Measurements from ENCODE around the gene SCUBE1. TPM values are rescaled to one million over a fixed set of nuclear protein-coding genes. Genes with fewer than 3 reads are reported as not detected.
A peak's percentile ranks its signal among the peaks of the same experiment; 100 is the strongest.
"Not testable (repeated sequence)": the region's sequence is repeated elsewhere in the genome, so short reads cannot be mapped to it uniquely, and the experiment has no call there.

SCUBE1 gene
- total RNA-seq, 1 experiment from 2014 or later: 28.9 TPM

DNA sequence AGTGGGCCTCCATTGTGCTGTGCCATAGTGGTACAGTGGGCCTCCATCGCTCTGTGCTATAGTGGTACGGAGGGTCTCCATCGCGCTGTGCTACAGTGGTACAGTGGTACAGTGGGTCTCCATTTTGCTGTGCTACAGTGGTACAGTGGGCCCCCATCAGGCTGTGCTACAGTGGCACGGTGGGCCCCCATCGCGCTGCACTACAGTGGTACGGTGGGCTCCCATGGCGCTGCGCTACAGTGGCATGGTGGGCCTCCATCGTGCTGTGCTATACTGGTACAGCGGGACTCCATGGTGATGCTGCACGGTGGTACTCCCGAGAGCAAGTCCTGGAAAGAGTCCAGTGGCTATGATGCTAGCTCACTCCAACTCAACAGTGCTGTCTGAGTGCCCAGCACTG, 51.8 kb downstream of the SCUBE1 start:
- no peak for DNase-seq (ENCODE audit: low spot score)
- in situ Hi-C loops (cut with HindIII; ENCODE audit: low sequenced_read_pairs): no loop called here

DNA sequence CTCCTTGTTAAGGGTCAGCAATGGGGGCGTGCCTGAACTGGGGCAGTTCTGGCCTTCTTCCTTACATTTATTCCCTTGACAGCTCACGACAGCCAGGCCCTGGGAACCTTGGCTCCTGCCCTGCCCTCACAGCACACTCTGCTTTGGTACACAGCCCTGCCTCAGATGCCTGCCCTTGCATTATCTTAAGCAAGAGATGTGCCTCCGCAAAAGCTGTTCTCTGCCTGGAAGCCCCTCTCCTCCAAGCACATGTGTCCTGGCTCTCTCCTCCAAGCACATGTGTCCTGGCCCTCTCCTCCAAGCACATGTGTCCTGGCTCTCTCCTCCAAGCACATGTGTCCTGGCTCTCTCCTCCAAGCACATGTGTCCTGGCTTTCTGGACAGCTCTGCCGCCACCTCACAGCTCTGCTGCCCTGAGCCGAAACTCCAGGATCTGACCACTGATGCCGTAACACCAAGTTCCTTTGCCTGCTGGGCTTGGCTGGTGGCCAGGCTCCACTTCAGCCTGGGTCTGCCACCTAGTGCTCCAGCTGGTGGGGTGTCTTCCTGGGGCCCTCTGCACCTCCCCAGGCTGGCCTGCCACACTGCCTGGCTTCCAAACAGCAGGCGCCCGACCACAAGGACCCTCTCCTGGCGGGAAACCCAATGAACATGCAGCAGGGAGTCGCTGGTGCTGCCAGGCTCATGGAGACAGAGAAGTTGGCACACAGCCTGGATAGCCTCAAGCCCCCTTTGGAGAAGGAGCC, 53.0 kb downstream of the SCUBE1 start:
- no peak for DNase-seq (ENCODE audit: low spot score)
- in situ Hi-C loops (cut with HindIII; ENCODE audit: low sequenced_read_pairs): no loop called here

DNA sequence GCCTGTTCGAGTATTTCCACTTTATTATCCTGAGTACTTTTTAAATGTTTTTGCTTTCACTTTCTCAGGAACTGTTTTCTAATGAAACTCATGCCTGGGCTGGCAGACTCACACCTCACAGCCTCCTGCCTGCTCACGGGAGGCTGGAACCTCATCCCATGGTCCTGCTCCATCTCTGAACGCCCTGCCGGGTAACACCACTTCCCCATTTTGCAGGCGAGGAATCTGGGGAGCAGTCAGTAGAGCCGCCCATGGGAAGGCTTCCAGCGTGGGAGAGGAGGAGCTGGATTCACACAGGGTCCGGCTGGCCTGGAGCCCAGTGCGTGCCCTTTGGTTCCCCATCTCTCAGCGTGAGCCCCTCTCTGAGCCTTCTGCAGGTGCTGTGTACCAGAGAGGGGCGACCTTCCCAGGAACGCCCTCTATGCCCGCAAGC, 53.6 kb downstream of the SCUBE1 start:
- no peak for DNase-seq (ENCODE audit: low spot score)
- in situ Hi-C loops (cut with HindIII; ENCODE audit: low sequenced_read_pairs): no loop called here

DNA sequence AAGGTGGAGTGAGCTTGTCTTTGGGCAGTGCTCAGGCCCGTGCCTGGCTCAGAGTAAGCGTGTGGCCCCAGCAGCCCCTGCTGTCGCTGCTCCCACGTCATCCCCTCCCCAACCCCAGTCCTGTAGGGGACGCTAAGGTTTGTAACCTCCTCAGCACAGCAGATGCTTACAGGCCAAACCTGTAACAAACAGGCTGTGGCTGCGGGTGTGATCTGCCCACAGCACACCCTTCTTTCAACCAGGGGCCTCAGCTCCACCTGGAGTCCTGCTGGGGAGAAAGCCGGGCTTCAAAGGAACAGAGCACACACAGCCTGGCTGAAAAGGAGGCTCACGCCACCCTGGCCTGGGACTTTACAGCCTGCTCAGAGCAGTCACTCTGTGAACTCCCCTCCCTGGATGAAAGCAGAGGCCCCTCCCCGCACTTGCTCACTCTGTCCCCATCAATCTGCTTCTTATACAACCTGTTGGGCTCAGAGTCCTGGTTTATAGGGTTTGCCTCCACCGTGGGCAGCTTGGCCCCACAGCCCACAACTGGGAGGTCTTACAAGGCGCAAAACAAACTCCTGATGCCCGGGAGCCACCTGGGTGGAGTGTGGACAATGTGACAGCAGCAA, 54.3 kb downstream of the SCUBE1 start:
- DNase-seq (ENCODE audit: low spot score): no peak
- in situ Hi-C loops (cut with HindIII; ENCODE audit: low sequenced_read_pairs): no loop called here

DNA sequence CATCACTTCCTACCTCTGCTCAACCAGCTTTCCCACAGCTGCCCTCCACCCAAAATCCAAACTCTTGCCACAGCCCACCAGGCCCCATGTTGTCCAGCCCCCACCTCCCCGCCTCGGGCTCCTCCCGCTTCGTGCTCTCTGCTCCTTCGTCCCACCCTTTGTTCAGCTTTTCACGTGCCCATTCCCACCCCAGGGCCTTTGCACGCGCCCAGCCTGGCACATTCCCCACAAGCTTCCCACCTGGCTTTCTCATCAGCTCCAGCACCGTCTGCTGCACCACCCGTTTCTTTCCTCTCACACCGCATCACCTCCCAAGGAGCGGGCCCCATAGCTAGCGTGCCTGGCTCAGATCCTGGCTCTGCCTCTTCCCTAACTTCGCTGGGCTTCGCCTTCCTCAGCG, 54.8 kb downstream of the SCUBE1 start:
- in situ Hi-C loops (cut with HindIII; ENCODE audit: low sequenced_read_pairs): no loop called here
- no peak for DNase-seq (ENCODE audit: low spot score)

DNA sequence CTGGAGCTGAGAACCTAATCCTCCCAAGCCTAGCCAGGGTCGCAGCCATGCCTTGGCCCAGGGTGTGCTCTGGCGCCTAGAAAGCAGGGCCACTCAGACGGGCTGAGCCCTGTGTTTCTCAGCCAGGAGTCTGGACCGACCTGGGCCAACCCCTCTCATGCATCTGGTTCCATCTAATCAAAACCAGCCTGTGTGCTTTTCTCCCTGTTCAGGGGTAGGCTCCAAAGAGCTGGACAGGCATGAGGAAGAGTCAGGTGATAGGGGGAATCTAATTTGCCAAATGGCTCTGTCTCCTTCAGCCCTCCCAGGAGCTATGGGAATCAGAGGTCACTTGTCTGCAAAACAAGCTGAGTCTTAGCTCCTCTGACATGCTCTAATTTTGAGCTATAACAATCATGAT, 55.7 kb downstream of the SCUBE1 start:
- DNase-seq (ENCODE audit: low spot score): no peak
- in situ Hi-C loops (cut with HindIII; ENCODE audit: low sequenced_read_pairs): no loop called here

DNA sequence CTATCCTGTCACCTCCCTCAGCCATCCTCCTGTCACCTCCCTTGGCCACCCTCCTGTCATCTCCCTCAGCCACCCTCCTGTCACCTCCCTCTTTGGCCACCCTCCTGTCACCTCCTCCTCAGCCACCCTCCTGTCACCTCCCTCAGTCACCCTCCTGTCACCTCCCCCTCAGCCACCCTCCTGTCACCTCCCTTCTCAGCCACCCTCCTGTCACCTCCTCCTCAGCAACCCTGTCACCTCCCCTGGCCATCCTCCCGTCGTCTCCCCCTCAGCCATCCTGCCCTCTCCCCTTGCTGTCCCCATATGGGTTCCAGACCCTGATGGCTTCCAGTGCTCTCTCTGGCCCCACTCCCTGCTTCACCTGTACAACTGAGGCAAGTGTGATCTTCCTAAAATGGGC, 61.8 kb downstream of the SCUBE1 start:
- in situ Hi-C loops (cut with HindIII; ENCODE audit: low sequenced_read_pairs): no loop called here
- DNase-seq (ENCODE audit: low spot score): no peak

DNA sequence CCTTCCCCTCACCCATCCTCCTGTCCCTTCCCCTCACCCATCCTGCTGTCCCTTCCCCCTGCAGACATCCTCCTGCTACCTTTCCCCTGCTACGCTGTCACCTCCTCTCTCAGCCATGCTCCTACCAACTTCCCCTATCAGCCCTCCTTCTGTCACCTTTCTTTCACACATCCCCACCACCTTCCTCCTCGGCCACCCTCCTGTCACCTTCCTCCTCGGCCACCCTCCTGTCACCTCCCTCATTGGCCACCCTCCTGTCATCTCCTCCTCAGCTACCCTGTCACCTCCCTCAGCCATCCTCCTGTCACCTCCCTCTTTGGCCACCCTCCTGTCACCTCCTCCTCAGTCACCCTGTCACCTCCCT, 62.7 kb downstream of the SCUBE1 start:
- DNase-seq (ENCODE audit: low spot score): not testable (repeated sequence)

DNA sequence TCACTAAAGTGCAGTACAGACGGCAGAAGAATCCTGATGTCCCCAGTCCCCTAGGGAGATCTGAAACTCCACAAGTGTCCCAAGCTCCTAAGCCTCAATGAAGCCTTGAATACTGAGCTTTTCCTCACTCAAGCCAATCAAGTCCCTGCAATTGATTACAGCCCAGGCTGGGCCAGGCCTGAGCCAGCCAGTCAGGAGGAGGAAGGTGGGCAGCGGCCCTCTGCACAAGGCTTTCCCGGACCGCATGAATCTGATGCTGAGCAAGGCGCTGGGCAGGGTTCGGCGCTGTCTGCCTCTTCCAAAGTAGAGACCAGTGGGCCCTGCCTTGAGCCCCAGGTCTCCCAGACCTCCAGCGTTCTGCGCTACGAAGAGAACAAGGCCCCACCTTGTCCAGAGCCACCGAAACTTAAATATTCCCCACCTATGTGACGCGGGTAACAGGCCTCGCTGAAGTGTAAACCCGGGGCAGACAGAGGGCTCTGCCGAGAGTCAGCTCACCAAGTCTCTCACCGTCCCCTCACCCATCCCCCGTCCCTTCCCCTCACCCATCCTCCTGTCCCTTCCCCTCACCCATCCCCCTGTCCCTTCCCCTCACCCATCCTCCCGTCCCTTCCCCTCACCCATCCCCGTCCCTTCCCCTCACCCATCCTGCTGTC, 63.2 kb downstream of the SCUBE1 start:
- in situ Hi-C loops (cut with HindIII; ENCODE audit: low sequenced_read_pairs): no loop called here

More for the DNA sequence above, 62.7 kb downstream of the SCUBE1 start:
- in situ Hi-C loops (cut with HindIII; ENCODE audit: low sequenced_read_pairs): not testable (repeated sequence)

DNA sequence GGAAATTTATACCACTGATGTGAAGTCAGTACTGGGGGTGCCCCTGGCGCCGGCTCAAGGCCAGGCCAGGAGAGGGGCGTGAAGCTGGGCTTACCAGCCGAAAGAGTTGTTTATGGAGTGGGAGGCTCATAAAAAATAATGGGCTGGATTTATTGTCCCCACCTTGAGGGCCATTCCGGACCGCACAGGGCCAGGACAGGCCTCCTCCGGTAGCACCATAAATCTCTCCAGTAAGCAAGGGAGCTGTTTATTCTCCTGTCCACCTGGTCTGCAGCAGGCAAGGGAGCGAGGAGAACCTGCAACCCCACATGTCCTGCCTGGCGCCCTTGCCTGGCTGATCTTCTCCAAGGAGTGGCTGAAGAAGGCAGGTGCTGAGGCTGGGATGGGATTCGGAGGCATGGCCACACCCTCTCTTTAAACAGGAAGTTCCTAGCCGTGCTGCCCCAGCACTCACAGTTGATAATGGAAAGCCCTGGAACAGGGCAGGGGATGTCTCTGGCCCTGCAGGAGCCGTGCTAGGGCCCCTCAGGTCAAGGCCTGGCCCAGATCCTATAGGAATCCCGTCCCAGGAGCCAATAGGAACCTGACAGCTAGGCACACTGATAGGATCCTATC, 65.1 kb downstream of the SCUBE1 start:
- no peak for DNase-seq (ENCODE audit: low spot score)
- in situ Hi-C loops (cut with HindIII; ENCODE audit: low sequenced_read_pairs): no loop called here

More for the DNA sequence above, 63.2 kb downstream of the SCUBE1 start:
- DNase-seq (ENCODE audit: low spot score): no peak

DNA sequence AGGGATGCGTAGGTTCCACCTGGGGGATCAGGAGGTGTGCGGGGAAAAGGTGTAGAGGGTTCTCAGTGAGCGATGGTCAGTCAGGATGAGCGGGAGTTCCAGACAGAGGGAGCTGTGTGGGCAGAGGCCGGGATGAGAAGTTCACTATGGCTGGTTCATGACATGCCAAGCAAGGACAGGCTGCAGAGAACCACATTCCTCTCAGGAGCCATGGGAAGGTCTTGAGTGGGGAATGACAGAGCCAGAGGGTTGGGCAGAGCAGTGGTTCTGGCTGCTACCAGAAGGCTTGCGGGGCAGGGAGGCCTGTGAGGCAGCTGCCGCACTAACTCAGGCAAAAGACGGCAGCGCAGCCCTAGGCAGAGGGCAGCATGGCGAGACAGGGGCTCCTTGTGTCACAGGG, 66.1 kb downstream of the SCUBE1 start:
- in situ Hi-C loops (cut with HindIII; ENCODE audit: low sequenced_read_pairs): no loop called here
- no peak for DNase-seq (ENCODE audit: low spot score)

DNA sequence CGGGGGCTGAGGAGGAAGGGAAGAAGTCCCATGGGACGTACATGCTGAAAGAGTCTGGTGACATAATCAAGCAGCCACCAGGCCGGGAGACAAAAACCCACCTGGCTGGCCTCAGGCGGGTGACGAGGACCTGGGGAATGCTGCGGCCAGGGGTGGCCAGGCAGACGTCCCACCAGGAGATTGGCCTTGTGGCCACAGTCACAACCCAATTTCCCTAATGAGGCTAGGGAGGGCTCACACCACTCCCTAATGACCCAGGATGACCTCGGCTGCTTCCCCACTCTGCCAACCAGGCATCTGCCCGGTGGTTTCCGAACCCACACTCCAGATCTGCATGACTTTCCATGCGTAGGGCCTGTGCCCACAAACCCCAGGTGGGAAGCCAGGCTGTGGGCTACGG, 66.9 kb downstream of the SCUBE1 start:
- in situ Hi-C loops (cut with HindIII; ENCODE audit: low sequenced_read_pairs): no loop called here
- no peak for DNase-seq (ENCODE audit: low spot score)

DNA sequence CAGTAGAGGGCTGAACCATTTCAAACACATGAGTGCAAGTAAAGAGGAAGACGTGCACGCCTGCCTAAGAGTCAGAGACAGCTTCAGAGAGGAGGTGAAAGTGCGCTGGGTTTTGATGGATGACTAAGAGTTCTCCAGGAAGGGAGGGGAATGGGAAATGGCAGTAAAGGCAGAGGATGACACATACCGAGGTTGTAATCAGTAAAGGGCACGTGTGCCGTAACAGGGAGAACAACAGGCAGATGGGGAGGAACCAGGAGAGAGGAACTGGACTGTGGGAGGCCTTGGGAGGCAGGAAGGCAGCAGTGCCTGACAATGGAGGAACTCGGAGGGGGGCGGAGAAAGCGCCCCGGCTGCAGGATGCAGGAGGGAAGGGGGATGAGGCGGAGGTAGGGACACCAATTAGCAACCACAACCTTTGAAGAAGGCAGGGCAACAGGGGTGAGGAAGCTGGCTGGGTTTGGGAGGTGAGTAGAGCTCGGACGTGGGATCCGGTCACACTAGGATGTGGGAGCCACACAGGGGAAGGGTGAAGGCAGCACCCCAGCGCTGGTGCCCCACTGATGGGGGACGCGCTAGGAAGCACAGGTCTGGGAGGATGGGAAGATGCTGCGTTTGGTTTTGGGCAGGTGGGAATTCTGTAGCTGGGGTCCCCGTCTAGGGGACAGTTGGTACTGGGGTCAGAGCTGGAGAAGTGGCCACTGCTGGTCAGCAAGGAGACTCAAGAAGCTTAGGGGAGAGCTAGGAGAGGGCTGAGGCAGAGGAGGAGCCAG, 67.4 kb downstream of the SCUBE1 start:
- in situ Hi-C loops (cut with HindIII; ENCODE audit: low sequenced_read_pairs): no loop called here
- DNase-seq (ENCODE audit: low spot score): no peak

DNA sequence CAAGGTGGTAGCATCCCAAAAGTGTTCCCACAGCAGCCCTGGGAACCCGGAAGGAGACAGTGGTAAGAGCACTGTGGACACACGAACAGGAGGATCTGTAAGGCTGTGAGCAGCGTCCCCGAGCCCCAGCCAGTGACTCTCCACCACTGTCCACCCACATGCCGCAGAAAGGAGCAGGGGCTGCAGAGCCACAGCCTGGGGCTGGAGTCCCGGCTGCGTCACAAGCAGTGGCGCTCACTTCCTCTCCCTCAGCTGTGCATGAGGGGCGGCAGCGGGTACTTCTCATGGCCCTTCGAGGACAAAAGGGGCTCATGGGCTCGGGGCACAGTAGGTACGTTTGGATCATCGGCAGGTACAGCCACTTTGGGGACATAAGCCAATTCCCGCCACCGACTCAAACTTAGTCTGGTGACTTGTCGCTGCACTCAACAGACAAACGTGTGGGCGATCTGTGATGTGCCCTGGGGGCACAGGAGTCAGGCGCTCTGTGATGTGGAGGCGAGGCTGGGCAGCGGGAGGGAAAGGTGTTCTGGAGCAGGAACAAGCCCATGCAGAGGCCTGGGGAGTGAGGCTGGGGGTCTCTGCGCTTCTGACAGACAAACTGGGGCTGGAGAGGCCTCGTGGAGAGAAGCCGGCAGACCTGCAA, 68.5 kb downstream of the SCUBE1 start:
- no peak for DNase-seq (ENCODE audit: low spot score)
- in situ Hi-C loops (cut with HindIII; ENCODE audit: low sequenced_read_pairs): no loop called here

DNA sequence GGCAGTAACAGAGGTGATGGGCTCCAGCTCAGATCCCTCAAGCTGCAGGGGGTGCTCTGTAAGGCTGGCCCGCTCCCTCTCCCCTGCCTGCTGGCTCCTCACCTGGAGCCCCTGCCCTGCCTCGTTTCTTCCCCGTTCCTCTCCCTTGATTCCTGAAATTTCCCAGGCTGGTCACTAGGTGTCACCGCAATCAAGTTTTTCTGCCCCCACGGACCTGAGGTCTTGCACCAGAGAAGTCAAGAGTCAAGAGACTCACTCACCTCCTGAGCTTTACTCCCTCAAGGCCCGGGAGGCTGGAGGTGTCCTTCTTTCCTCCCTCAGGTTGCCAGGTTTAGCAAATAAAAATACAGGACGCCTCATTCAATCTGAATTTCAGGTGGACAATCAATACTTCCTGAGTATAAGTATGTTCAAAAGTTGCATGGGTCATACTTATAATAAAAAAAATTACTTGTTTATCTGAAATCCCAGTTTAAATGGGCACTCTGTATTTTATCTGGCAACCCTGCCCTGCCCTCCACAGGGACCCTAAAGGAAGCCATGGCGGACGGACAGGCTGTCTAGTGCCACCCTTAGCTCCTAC, 69.2 kb downstream of the SCUBE1 start:
- peak; percentile 59 for DNase-seq (ENCODE audit: low spot score)
- in situ Hi-C loops (cut with HindIII; ENCODE audit: low sequenced_read_pairs): no loop called here

DNA sequence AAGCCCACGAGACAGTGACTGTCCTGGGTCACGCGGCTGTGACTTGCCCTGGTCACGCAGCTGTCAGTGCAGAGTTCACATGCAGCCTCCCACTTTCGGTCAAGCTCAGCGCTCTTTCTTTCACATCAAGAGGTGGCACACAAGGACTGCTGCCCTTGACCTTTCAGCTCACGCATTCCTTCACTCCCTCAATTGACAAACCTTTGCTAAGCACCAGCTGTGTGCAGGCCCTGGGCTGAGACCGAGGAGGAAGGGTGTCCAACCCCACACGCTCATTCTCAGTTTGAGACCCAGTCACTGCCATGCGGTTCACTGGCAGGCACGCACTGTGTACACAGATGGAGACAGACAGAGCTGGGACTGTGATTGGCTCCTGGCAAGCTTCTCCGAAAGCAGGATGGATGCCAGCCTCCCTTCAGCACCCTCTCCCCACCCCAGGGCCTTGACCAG, 70.3 kb downstream of the SCUBE1 start:
- DNase-seq (ENCODE audit: low spot score): no peak
- in situ Hi-C loops (cut with HindIII; ENCODE audit: low sequenced_read_pairs): no loop called here

DNA sequence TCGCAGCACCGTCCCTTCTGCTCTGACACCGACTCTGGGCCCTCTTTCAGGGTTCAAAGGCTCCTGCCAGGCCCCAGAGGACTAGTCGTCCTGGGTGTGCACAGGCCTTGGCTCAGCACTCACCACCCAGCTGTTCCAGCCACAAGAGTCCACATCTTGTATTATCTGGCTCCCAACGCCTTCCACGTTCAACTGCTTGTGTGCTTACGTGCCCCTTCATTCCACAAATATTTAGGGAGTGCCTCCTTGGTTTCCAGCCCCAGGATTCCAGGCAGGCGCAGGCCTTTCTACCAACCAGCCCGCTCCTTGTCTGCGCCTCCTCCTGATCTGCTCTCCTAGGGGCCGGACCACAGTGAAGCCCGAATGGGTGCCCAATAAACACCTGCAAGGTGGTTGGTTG, 70.9 kb downstream of the SCUBE1 start:
- DNase-seq (ENCODE audit: low spot score): no peak
- in situ Hi-C loops (cut with HindIII; ENCODE audit: low sequenced_read_pairs): no loop called here

DNA sequence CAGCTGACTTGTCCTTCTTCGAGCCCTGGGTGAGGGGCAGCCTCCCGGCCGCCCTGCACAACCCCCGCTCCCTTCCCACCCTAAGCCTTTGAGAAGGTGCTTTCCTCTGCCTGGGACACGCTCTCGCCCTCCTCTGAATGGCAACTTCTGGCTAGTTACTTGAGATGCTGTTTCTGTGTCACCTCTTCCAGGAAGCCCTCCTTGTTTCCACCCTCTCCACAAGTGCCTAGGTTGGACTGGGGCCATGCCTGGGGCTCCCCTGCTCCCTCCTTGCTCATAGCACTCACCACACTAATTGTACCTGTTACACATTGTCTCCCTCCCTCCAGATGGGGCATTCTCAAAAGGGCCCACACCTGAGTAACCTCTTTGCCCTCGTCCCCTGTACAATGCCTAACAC, 72.2 kb downstream of the SCUBE1 start:
- in situ Hi-C loops (cut with HindIII; ENCODE audit: low sequenced_read_pairs): no loop called here
- DNase-seq (ENCODE audit: low spot score): no peak
